Thyroid gland (tissue), 4 donors: ENCODE measurements around the gene PNKD.

Experiments
- CTCF ChIP-seq, 6 experiments: fragments of 200-600 bp in 3 of 6; fragments of 450-650 bp in 3 of 6; sonication (generic) in 3 of 6; IDR thresholded peaks; one replicate each; pipeline ENCODE4 v1.5.1; 2016 to 2019; ENCODE audit warnings: antibody characterized with exemption in 6 of 6, mild to moderate bottlenecking in 2 of 6, inconsistent platforms in 1 of 6, moderate library complexity in 1 of 6
- POLR2A ChIP-seq, 2 donors: fragments of 450-650 bp; IDR thresholded peaks; one replicate each; pipeline ENCODE4 v1.6.1; 2017; ENCODE audit warnings: antibody characterized with exemption in 2 of 2, mild to moderate bottlenecking in 2 of 2, moderate library complexity in 1 of 2

DNA sequence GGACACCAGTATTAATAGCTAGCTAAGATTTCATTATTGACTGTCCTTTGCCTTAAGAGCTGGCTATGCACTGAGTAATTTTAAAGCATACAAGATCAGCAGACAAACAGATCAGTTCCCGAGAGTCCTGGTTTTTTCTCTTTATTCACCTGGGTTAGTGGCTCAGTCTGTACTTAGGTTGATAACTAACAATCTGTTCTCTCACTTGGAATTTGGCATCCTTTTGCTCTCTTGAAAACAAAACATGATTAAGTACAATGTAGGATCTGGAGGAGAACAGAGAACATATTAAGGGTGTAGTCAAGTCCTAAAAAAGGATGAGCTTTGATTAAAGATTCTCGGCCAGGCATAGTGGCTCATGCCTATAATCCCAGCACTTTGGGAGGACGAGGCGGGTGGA, 36.8 kb upstream of the PNKD start:
- TF ChIP-seq POLR2A (IDR thresholded peaks at IDR 0.05) (no peak), CTCF (IDR thresholded peaks at IDR 0.05) (no peak)
